Activated CD8-positive, alpha-beta memory T cell treated with anti-CD3 and anti-CD28 coated beads for 1 hour (primary cell): Measurements from ENCODE around the gene RNPS1.
A peak's percentile ranks its signal among the peaks of the same experiment; 100 is the strongest.
"Not testable (repeated sequence)": the region's sequence is repeated elsewhere in the genome, so short reads cannot be mapped to it uniquely, and the experiment has no call there.

Source experiments
- DNase-seq, 2 donors: peaks; one replicate each; pipeline ENCODE4 v3.0.0-alpha.2; 2020; ENCODE audit warnings: low read depth in 1 of 2; ENCODE audit errors: extremely low read depth in 1 of 2

RNPS1 gene

GRCh38 chr16:2258530-2258929 is 9.4 kb downstream of the RNPS1 start:
- DNase-seq, result not testable (repeated sequence)

- no peak for DNase-seq
Measured at GRCh38 chr16:2257726-2258125, 10.2 kb downstream of the RNPS1 start.

GRCh38 chr16:2256531-2257140 is 11.3 kb downstream of the RNPS1 start:
- DNase-seq, result no peak

GRCh38 chr16:2253293-2253692 is 14.6 kb downstream of the RNPS1 start:
- no peak for DNase-seq

- DNase-seq, result no peak
Measured at GRCh38 chr16:2252806-2253148, 15.1 kb downstream of the RNPS1 start.

GRCh38 chr16:2251296-2252111 is 16.4 kb downstream of the RNPS1 start, which contains the start of gene ECI1:
ECI1 (minus strand) TSS chr16:2251587; CDS start chr16:2251566, 21 bp downstream.
- peak; percentile 35 to 58 for DNase-seq

GRCh38 chr16:2250652-2251295 is 17.2 kb downstream of the RNPS1 start:
- peak in 1 of 2 donors; percentile 16 for DNase-seq

- DNase-seq, result no peak
Measured at GRCh38 chr16:2246301-2246885, 21.5 kb downstream of the RNPS1 start.

GRCh38 chr16:2244926-2245795 is 22.8 kb downstream of the RNPS1 start:
- DNase-seq, result no peak

- no peak for DNase-seq
Measured at GRCh38 chr16:2244301-2244700, 23.6 kb downstream of the RNPS1 start.

GRCh38 chr16:2243781-2244180 is 24.1 kb downstream of the RNPS1 start:
- no peak for DNase-seq

- no peak for DNase-seq
Measured at GRCh38 chr16:2243031-2243528, 24.8 kb downstream of the RNPS1 start.

- DNase-seq, result no peak
Measured at GRCh38 chr16:2242598-2242997, 25.3 kb downstream of the RNPS1 start.

- not testable (repeated sequence) for DNase-seq
Measured at GRCh38 chr16:2240331-2240730, 27.6 kb downstream of the RNPS1 start.

- DNase-seq, result no peak
Measured at GRCh38 chr16:2238838-2239675, 28.9 kb downstream of the RNPS1 start.

GRCh38 chr16:2238150-2238837 is 29.6 kb downstream of the RNPS1 start:
- DNase-seq, result no peak

- DNase-seq, result no peak
Measured at GRCh38 chr16:2237493-2238149, 30.3 kb downstream of the RNPS1 start.

- DNase-seq, result no peak
Measured at GRCh38 chr16:2237102-2237482, 30.8 kb downstream of the RNPS1 start.
